Upper lobe of left lung (tissue), 4 donors: Measurements from ENCODE around the gene PPM1M.

Experiments used
- POLR2A ChIP-seq, 4 donors: fragments of 450-650 bp; IDR thresholded peaks; one replicate each; pipeline ENCODE4 v1.5.1; 2016 to 2017; ENCODE audit warnings: antibody characterized with exemption in 4 of 4, mild to moderate bottlenecking in 2 of 4
- POLR2AphosphoS5 ChIP-seq, 2 donors: sonication (generic); formaldehyde crosslinking; IDR thresholded peaks; one replicate each; pipeline ENCODE4 v1.5.1; 2017; ENCODE audit warnings: antibody characterized with exemption in 2 of 2
- TF ChIP-seq, protein P1 (sequence below), 6 experiments: fragments of 450-650 bp in 4 of 6; fragments of 200-600 bp in 2 of 6; sonication (generic) in 2 of 6; IDR thresholded peaks; one replicate each; pipeline ENCODE4 v1.5.1; 2016 to 2019; ENCODE audit warnings: antibody characterized with exemption in 6 of 6

DNA sequence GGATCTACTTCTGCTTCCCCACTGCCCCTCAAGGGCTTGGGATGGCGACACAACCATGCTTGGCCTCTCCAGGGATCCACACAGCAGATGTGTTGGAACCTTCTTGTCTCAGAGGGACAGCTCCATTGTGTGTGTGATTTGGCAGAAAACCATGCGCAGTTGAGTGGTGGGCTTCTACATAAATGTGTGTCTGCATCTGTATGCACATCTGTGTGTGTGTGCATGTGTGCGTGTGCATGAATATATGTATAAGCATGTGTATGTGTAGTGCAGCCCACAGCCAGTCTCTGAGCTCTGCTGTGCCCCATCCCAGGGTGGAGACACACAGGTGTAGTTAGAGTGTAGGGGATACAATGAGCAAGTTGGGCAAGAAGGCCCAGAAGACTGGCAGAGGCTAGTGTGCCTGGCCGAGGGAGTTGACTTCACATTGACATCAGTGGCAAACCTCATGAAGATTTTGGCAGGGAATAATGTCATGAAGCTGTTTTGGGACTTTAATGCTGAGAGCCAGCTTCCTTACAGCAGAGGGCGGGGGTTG, 50.2 kb downstream of the PPM1M start:
- TF ChIP-seq POLR2A (IDR thresholded peaks at IDR 0.05) (no peak), POLR2AphosphoS5 (IDR thresholded peaks at IDR 0.05) (no peak)
- TF ChIP-seq, protein P1, sequence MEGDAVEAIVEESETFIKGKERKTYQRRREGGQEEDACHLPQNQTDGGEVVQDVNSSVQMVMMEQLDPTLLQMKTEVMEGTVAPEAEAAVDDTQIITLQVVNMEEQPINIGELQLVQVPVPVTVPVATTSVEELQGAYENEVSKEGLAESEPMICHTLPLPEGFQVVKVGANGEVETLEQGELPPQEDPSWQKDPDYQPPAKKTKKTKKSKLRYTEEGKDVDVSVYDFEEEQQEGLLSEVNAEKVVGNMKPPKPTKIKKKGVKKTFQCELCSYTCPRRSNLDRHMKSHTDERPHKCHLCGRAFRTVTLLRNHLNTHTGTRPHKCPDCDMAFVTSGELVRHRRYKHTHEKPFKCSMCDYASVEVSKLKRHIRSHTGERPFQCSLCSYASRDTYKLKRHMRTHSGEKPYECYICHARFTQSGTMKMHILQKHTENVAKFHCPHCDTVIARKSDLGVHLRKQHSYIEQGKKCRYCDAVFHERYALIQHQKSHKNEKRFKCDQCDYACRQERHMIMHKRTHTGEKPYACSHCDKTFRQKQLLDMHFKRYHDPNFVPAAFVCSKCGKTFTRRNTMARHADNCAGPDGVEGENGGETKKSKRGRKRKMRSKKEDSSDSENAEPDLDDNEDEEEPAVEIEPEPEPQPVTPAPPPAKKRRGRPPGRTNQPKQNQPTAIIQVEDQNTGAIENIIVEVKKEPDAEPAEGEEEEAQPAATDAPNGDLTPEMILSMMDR (IDR thresholded peaks at IDR 0.05), result no peak
